HCT116 (cell line): ENCODE measurements around the gene TEX12. TPM values are rescaled to one million over a fixed set of nuclear protein-coding genes. Genes with fewer than 3 reads are reported as not detected.

Experiments used
- ATAC-seq: fragments of 200-7000 bp; cut with Tn5 transposase; 2 replicates; pipeline ENCODE4 v1.9.1; 2020; ENCODE audit warnings: mild to moderate bottlenecking, moderate library complexity
- BruUV-seq: library from RNA; stranded (reverse); fragments of 400-500 nt; replicated peaks from 2 replicates; lab custom pipeline; 2021; lab: Mats Ljungman, UMichigan
- CTCF ChIA-PET: fragments of 300-600 bp; sonication (Branson Sonifier 250); formaldehyde crosslinking; loops from one replicate; lab custom pipeline; 2021; ENCODE audit warnings: antibody characterized with exemption; lab: Charles Lee
- POLR2A ChIA-PET: fragments of 300-600, 350-600 bp; sonication (Branson Sonifier 250); formaldehyde crosslinking; loops from one replicate; lab custom pipeline; 2021; ENCODE audit warnings: antibody characterized with exemption; lab: Charles Lee
- RAD21 ChIA-PET, 2 experiments: fragments of 300-600 bp; sonication (Branson Sonifier 250); formaldehyde crosslinking; loops; one replicate each; lab custom pipeline; 2023; ENCODE audit warnings: low total read pairs in 2 of 2; ENCODE audit not compliant: uncharacterized antibody in 2 of 2, unreplicated experiment in 2 of 2, low non-redundant PET in 1 of 2; lab: Charles Lee
- DNase-seq: peaks from one replicate; pipeline ENCODE4 v3.0.0-alpha.2; 2010; ENCODE audit warnings: low read depth, low spot score
- H2AFZ ChIP-seq: fragments of 200-600 bp; shearing (Covaris generic), sonication (generic); 2 replicates; pipeline ENCODE4 v1.6.1; 2017; ENCODE audit warnings: low read depth, mixed run types, mixed read lengths, antibody characterized with exemption, low read length; ENCODE audit not compliant: poor library complexity, severe bottlenecking
- H3K27ac ChIP-seq: 2 replicates; pipeline ENCODE4 v1.5.1; 2012; ENCODE audit warnings: low read depth, low read length
- H3K27me3 ChIP-seq: fragments of 200-600 bp; sonication (generic); 2 replicates; pipeline ENCODE4 v1.6.1; 2016; ENCODE audit warnings: mixed run types, low read length, mixed read lengths; ENCODE audit not compliant: insufficient read depth
- H3K36me3 ChIP-seq, 2 experiments: fragments of 200-500 bp in 1 of 2; fragments of 200-600 bp in 1 of 2; sonication (Bioruptor generic) in 1 of 2; sonication (generic) in 1 of 2; 2 replicates each; pipeline versions ENCODE4 v1.5.1 to v1.6.1; 2014 to 2016; ENCODE audit warnings: low read length in 2 of 2, inconsistent platforms in 1 of 2, mixed read lengths in 1 of 2, mixed run types in 1 of 2; ENCODE audit not compliant: insufficient read depth in 2 of 2, control insufficient read depth in 1 of 2
- H3K4me1 ChIP-seq, 2 experiments: fragments of 200-600 bp in 1 of 2; sonication (generic) in 1 of 2; 2 replicates each; pipeline versions ENCODE4 v1.5.1 to v1.6.1; 2012 to 2017; ENCODE audit warnings: low read length in 2 of 2, inconsistent platforms in 1 of 2, mild to moderate bottlenecking in 1 of 2, mixed read lengths in 1 of 2, mixed run types in 1 of 2, moderate library complexity in 1 of 2; ENCODE audit not compliant: insufficient read depth in 2 of 2, control insufficient read depth in 1 of 2
- H3K4me2 ChIP-seq: fragments of 200-600 bp; sonication (generic); 2 replicates; pipeline ENCODE4 v1.6.1; 2017; ENCODE audit warnings: mixed run types, low read length, mixed read lengths
- H3K4me3 ChIP-seq, 2 experiments: fragments of 200-600 bp in 1 of 2; sonication (generic) in 1 of 2; replicated peaks in 1 of 2; 2 replicates each; pipeline ENCODE4 v1.5.1; 2011 to 2016; ENCODE audit warnings: low read length in 2 of 2, control low read depth in 1 of 2, low read depth in 1 of 2, mild to moderate bottlenecking in 1 of 2, mixed read lengths in 1 of 2, mixed run types in 1 of 2
- H3K79me2 ChIP-seq: fragments of 200-600 bp; sonication (generic); 2 replicates; pipeline ENCODE4 v1.6.1; 2017; ENCODE audit warnings: mild to moderate bottlenecking, mixed run types, low read length, moderate library complexity, mixed read lengths; ENCODE audit not compliant: insufficient read depth
- H3K9ac ChIP-seq: fragments of 200-600 bp; sonication (generic); 2 replicates; pipeline ENCODE4 v1.6.1; 2016; ENCODE audit warnings: low read length, mixed read lengths
- H3K9me2 ChIP-seq: fragments of 200-600 bp; sonication (generic), shearing (Covaris generic); 2 replicates; pipeline ENCODE4 v1.6.1; 2017; ENCODE audit warnings: mixed run types, mild to moderate bottlenecking, moderate library complexity; ENCODE audit not compliant: insufficient read depth
- H3K9me3 ChIP-seq, 2 experiments: fragments of 200-500 bp in 1 of 2; fragments of 200-600 bp in 1 of 2; sonication (Bioruptor generic) in 1 of 2; sonication (generic) in 1 of 2; 2 replicates each; pipeline ENCODE4 v1.6.1; 2014 to 2017; ENCODE audit warnings: low read length in 2 of 2, mixed read lengths in 2 of 2, inconsistent platforms in 1 of 2, low read depth in 1 of 2, mild to moderate bottlenecking in 1 of 2, mixed run types in 1 of 2, moderate library complexity in 1 of 2; ENCODE audit not compliant: control insufficient read depth in 1 of 2, insufficient read depth in 1 of 2
- H4K20me1 ChIP-seq: fragments of 200-600 bp; sonication (generic), shearing (Covaris generic); 2 replicates; pipeline ENCODE4 v1.6.1; 2017; ENCODE audit warnings: mixed run types, mild to moderate bottlenecking, moderate library complexity; ENCODE audit not compliant: insufficient read depth
- ATF3 ChIP-seq: IDR thresholded peaks from 2 replicates; pipeline ENCODE4 v1.6.1; 2012
- CEBPB ChIP-seq: IDR thresholded peaks from 2 replicates; pipeline ENCODE4 v1.6.1; 2012; ENCODE audit warnings: low read depth
- CTCF ChIP-seq, 3 experiments: fragments of 200-600 bp in 1 of 3; sonication (generic) in 1 of 3; IDR thresholded peaks in 2 of 3; conservative IDR thresholded peaks in 1 of 3; 2 replicates each; pipeline ENCODE4 v1.5.1; 2012 to 2017; ENCODE audit warnings: low read depth in 2 of 3, low read length in 2 of 3, antibody characterized with exemption in 1 of 3, borderline replicate concordance in 1 of 3, control low read depth in 1 of 3, mild to moderate bottlenecking in 1 of 3, mixed read lengths in 1 of 3, mixed run types in 1 of 3, moderate library complexity in 1 of 3; ENCODE audit not compliant: insufficient read depth in 1 of 3
- EGR1 ChIP-seq: IDR thresholded peaks from 2 replicates; pipeline ENCODE4 v1.6.1; 2012; ENCODE audit warnings: low read depth
- ELF1 ChIP-seq: IDR thresholded peaks from 2 replicates; pipeline ENCODE4 v1.6.1; 2012; ENCODE audit warnings: low read depth, borderline replicate concordance
- EZH2 ChIP-seq: fragments of 200-600 bp; sonication (generic); IDR thresholded peaks from 2 replicates; pipeline ENCODE4 v1.6.1; 2017; ENCODE audit warnings: antibody characterized with exemption, mixed run types
- EZH2phosphoT487 ChIP-seq: fragments of 200-600 bp; IDR thresholded peaks from 2 replicates; pipeline ENCODE4 v1.6.1; 2018; ENCODE audit warnings: antibody characterized with exemption, borderline replicate concordance
- FOSL1 ChIP-seq: IDR thresholded peaks from 2 replicates; pipeline ENCODE4 v1.6.1; 2012; ENCODE audit warnings: low read depth
- JUND ChIP-seq: IDR thresholded peaks from 2 replicates; pipeline ENCODE4 v1.6.1; 2012
- MAX ChIP-seq: IDR thresholded peaks from 2 replicates; pipeline ENCODE4 v1.6.1; 2012
- POLR2A ChIP-seq: IDR thresholded peaks from 2 replicates; pipeline ENCODE4 v1.7.0; 2011; ENCODE audit warnings: borderline replicate concordance; ENCODE audit not compliant: insufficient read depth, insufficient read length; ENCODE audit errors: extremely low read depth
- POLR2AphosphoS5 ChIP-seq: IDR thresholded peaks from 2 replicates; pipeline ENCODE4 v1.6.1; 2011; ENCODE audit warnings: mild to moderate bottlenecking, low read depth, low read length, moderate library complexity
- REST ChIP-seq: IDR thresholded peaks from 2 replicates; pipeline ENCODE4 v1.6.1; 2012; ENCODE audit warnings: low read depth
- SIN3A ChIP-seq: IDR thresholded peaks from 2 replicates; pipeline ENCODE4 v1.6.1; 2012; ENCODE audit warnings: low read depth
- SP1 ChIP-seq: IDR thresholded peaks from 2 replicates; pipeline ENCODE4 v1.6.1; 2012; ENCODE audit warnings: low read depth
- SRF ChIP-seq: IDR thresholded peaks from 2 replicates; pipeline ENCODE4 v1.6.1; 2012; ENCODE audit warnings: low read depth
- TCF7L2 ChIP-seq: IDR thresholded peaks from 2 replicates; pipeline ENCODE4 v1.7.0; 2011; ENCODE audit warnings: borderline replicate concordance, inconsistent platforms; ENCODE audit not compliant: insufficient read depth, insufficient read length; ENCODE audit errors: extremely low read depth
- YY1 ChIP-seq: IDR thresholded peaks from 2 replicates; pipeline ENCODE4 v1.6.1; 2011; ENCODE audit warnings: low read length, low read depth, moderate library complexity, mild to moderate bottlenecking; ENCODE audit not compliant: insufficient replicate concordance; ENCODE audit errors: extremely low read depth
- ZBTB33 ChIP-seq: IDR thresholded peaks from 2 replicates; pipeline ENCODE4 v1.6.1; 2011; ENCODE audit warnings: mild to moderate bottlenecking, low read length, moderate library complexity; ENCODE audit not compliant: insufficient replicate concordance; ENCODE audit errors: extremely low read depth
- intact Hi-C: fragments of 100-400 bp; cut with micrococcal nuclease; formaldehyde crosslinking; loops from 2 replicates; pipeline ENCODE4 v1.10.0; 2022
- total RNA-seq: library from RNA; stranded (reverse); gene quantifications from one replicate; pipeline ENCODE4 v1.2.1, GENCODE V29; 2021; ENCODE audit not compliant: unreplicated experiment

The TEX12 gene
- total RNA-seq, 1 experiment from 2014 or later, result not detected

GRCh38 chr11:112196519-112197087, 29.4 kb downstream of the TEX12 start:
- no peak overlapping the region for H3K27ac ChIP-seq

More at GRCh38 chr11:112196519-112197087, 29.4 kb downstream of the TEX12 start:
- DNase-seq, result no peak
- CTCF ChIA-PET, result no interaction called here
- RAD21 ChIA-PET, result no interaction called here
- no peak for TF ChIP-seq FOSL1
- TF ChIP-seq JUND, result no peak
- TF ChIP-seq ATF3, result no peak
- TF ChIP-seq SRF, result no peak
- no peak for TF ChIP-seq CTCF (IDR thresholded peaks at IDR 0.05 in 2 of 3, conservative IDR thresholded peaks at IDR 0.05 in 1 of 3; ENCODE audit: borderline replicate concordance in 1 of 3, insufficient read depth in 1 of 3, low read depth in 2 of 3, low read length in 2 of 3)
- no peak for TF ChIP-seq ELF1
- TF ChIP-seq SP1, result no peak
- no peak for TF ChIP-seq ZBTB33
- TF ChIP-seq REST, result no peak
- no peak for TF ChIP-seq MAX
- no peak for TF ChIP-seq EZH2phosphoT487
- no peak for TF ChIP-seq TCF7L2
- no peak for TF ChIP-seq EGR1
- no peak for TF ChIP-seq POLR2AphosphoS5
- no peak for TF ChIP-seq POLR2A
- TF ChIP-seq EZH2, result no peak
- TF ChIP-seq CEBPB, result no peak
- no peak for TF ChIP-seq YY1
- no peak for TF ChIP-seq SIN3A
- TF ChIP-seq, all 23 proteins: peak for 0
- H3K4me1 ChIP-seq, result no peaks in the 10 kb centered on the region
- no peaks in the 10 kb centered on the region for H3K79me2 ChIP-seq
- ATAC-seq, result no peak
- no peaks in the 10 kb centered on the region for H3K9me2 ChIP-seq
- no peak overlapping the region for H2AFZ ChIP-seq
- no peaks in the 10 kb centered on the region for H3K27me3 ChIP-seq
- H3K4me3 ChIP-seq, result no peak overlapping the region
- no peaks in the 10 kb centered on the region for H3K9me3 ChIP-seq
- no TSS peak for BruUV-seq
- POLR2A ChIA-PET, result no interaction called here
- no peaks in the 10 kb centered on the region for H3K36me3 ChIP-seq
- no peak overlapping the region for H3K9ac ChIP-seq
- no peaks in the 10 kb centered on the region for H4K20me1 ChIP-seq
- intact Hi-C loops, result no loop called here
- H3K4me2 ChIP-seq, result no peak overlapping the region
